GM23338 (cell line): ENCODE measurements around the gene ARHGAP32. TPM values are rescaled to one million over a fixed set of nuclear protein-coding genes. Genes with fewer than 3 reads are reported as not detected.

Experiments
- ATAC-seq: fragments of 200-7000 bp; cut with Tn5 transposase; 3 replicates; pipeline ENCODE4 v1.9.1; 2020
- DNase-seq: peaks from one replicate; pipeline ENCODE4 v3.0.0-alpha.2; 2015; ENCODE audit warnings: low spot score
- H2AFZ ChIP-seq: fragments of 200-600 bp; sonication (generic); 2 replicates; pipeline ENCODE4 v1.8.0; 2016; ENCODE audit warnings: antibody characterized with exemption, mild to moderate bottlenecking, moderate library complexity
- H3F3A ChIP-seq: fragments of 200-600 bp; sonication (generic); replicated peaks from 2 replicates; pipeline ENCODE4 v1.8.0; 2017; ENCODE audit warnings: antibody characterized with exemption, mixed run types, low read depth
- H3K27ac ChIP-seq: fragments of 200-600 bp; sonication (generic); 2 replicates; pipeline ENCODE4 v1.6.1; 2016; ENCODE audit warnings: low read depth
- H3K27me3 ChIP-seq: fragments of 200-600 bp; sonication (generic); 2 replicates; pipeline ENCODE4 v1.8.0; 2016; ENCODE audit warnings: mild to moderate bottlenecking, mixed run types, moderate library complexity; ENCODE audit not compliant: insufficient read depth
- H3K36me3 ChIP-seq: fragments of 200-600 bp; sonication (generic); 2 replicates; pipeline ENCODE4 v1.8.0; 2016; ENCODE audit warnings: mild to moderate bottlenecking; ENCODE audit not compliant: insufficient read depth
- H3K4me1 ChIP-seq: fragments of 200-600 bp; sonication (generic); 2 replicates; pipeline ENCODE4 v1.8.0; 2016; ENCODE audit warnings: mild to moderate bottlenecking, moderate library complexity; ENCODE audit not compliant: insufficient read depth
- H3K4me2 ChIP-seq: fragments of 200-600 bp; sonication (generic); 2 replicates; pipeline ENCODE4 v1.7.1; 2017; ENCODE audit warnings: mixed run types
- H3K4me3 ChIP-seq: fragments of 200-600 bp; sonication (generic); 2 replicates; pipeline ENCODE4 v1.6.1; 2016; ENCODE audit warnings: mixed run types
- H3K79me2 ChIP-seq: fragments of 200-600 bp; sonication (generic); replicated peaks from 2 replicates; pipeline ENCODE4 v1.8.0; 2017; ENCODE audit warnings: mild to moderate bottlenecking; ENCODE audit not compliant: insufficient read depth
- H3K9me2 ChIP-seq: fragments of 200-600 bp; sonication (generic); 2 replicates; pipeline ENCODE4 v1.8.0; 2017; ENCODE audit not compliant: insufficient read depth
- H4K20me1 ChIP-seq: fragments of 200-600 bp; sonication (generic); replicated peaks from 2 replicates; pipeline ENCODE4 v1.8.0; 2017; ENCODE audit warnings: mild to moderate bottlenecking; ENCODE audit not compliant: insufficient read depth
- H3K27ac Mint-ChIP-seq: 2 replicates; pipeline ENCODE4 v1.8.0; 2020; ENCODE audit warnings: inconsistent platforms, mild to moderate bottlenecking, moderate library complexity, mixed read lengths
- H3K27me3 Mint-ChIP-seq: 3 replicates; pipeline ENCODE4 v1.8.0; 2022; ENCODE audit warnings: low read depth, mild to moderate bottlenecking, moderate library complexity, mixed read lengths, inconsistent platforms; ENCODE audit not compliant: insufficient read depth, poor library complexity
- H3K36me3 Mint-ChIP-seq: 3 replicates; pipeline ENCODE4 v1.8.0; 2021; ENCODE audit warnings: low read depth, mild to moderate bottlenecking, inconsistent platforms, moderate library complexity, mixed read lengths
- H3K4me1 Mint-ChIP-seq: 3 replicates; pipeline ENCODE4 v1.8.0; 2020; ENCODE audit warnings: mild to moderate bottlenecking, inconsistent platforms, mixed read lengths
- H3K4me3 Mint-ChIP-seq: 3 replicates; pipeline ENCODE4 v1.8.0; 2021; ENCODE audit warnings: moderate library complexity, mild to moderate bottlenecking, inconsistent platforms, mixed read lengths
- H3K9me3 Mint-ChIP-seq: 3 replicates; pipeline ENCODE4 v1.8.0; 2020; ENCODE audit warnings: moderate library complexity, mild to moderate bottlenecking, inconsistent platforms, mixed read lengths
- EZH2phosphoT487 ChIP-seq: fragments of 200-600 bp; sonication (generic); IDR thresholded peaks from one replicate; pipeline ENCODE4 v1.8.1; 2018; ENCODE audit warnings: antibody characterized with exemption; ENCODE audit not compliant: unreplicated experiment
- JUNB ChIP-seq: IDR thresholded peaks from one replicate; pipeline ENCODE4 v1.6.1; 2016; ENCODE audit warnings: antibody characterized with exemption; ENCODE audit not compliant: unreplicated experiment
- POLR2AphosphoS5 ChIP-seq: IDR thresholded peaks from 2 replicates; pipeline ENCODE4 v1.6.1; 2016; ENCODE audit warnings: antibody characterized with exemption, low read depth
- STAT1 ChIP-seq: IDR thresholded peaks from one replicate; pipeline ENCODE4 v1.6.1; 2016; ENCODE audit warnings: antibody characterized with exemption; ENCODE audit not compliant: unreplicated experiment
- ZNF114 ChIP-seq: fragments of 250-450 bp; sonication (Bioruptor Pico); IDR thresholded peaks from 2 replicates; pipeline ENCODE4 v1.5.0; 2020; ENCODE audit warnings: mild to moderate bottlenecking, moderate library complexity
- polyA plus RNA-seq: library from polyadenylated mRNA; unstranded; fragments of >200 nt; fragmentation: Nextera tagmentation; extraction: Ambion mirVana; gene quantifications from 2 replicates; pipeline ENCODE4 v1.2.1, GENCODE V29; 2016
- total RNA-seq: library from RNA; depleted of rRNA; stranded (reverse); fragments of >200 nt; shearing (Covaris generic); gene quantifications from 2 replicates; pipeline ENCODE4 v1.2.3, GENCODE V29; 2014
- TF ChIP-seq, protein P1 (sequence below): IDR thresholded peaks from 2 replicates; pipeline ENCODE4 v1.6.1; 2016; ENCODE audit warnings: antibody characterized with exemption
- TF ChIP-seq, protein P2 (sequence below): IDR thresholded peaks from one replicate; pipeline ENCODE4 v1.6.1; 2018; ENCODE audit warnings: antibody characterized with exemption; ENCODE audit not compliant: unreplicated experiment
- TF ChIP-seq, protein P3 (sequence below): fragments of 250-450 bp; sonication (Bioruptor Pico); IDR thresholded peaks from 2 replicates; pipeline ENCODE4 v1.5.0; 2020; ENCODE audit warnings: mild to moderate bottlenecking, moderate library complexity
- TF ChIP-seq, protein P4 (sequence below), 2 experiments: fragments of 200-600 bp in 1 of 2; sonication (generic) in 1 of 2; conservative IDR thresholded peaks; 2 replicates each; pipeline versions ENCODE4 v1.5.1 to v1.6.1; 2016 to 2017; ENCODE audit warnings: antibody characterized with exemption in 2 of 2, low read depth in 2 of 2, mild to moderate bottlenecking in 2 of 2, moderate library complexity in 1 of 2

ARHGAP32 gene
- total and polyA plus RNA-seq, 2 experiments from 2014 or later = 3.9 to 17.2 TPM

DNA sequence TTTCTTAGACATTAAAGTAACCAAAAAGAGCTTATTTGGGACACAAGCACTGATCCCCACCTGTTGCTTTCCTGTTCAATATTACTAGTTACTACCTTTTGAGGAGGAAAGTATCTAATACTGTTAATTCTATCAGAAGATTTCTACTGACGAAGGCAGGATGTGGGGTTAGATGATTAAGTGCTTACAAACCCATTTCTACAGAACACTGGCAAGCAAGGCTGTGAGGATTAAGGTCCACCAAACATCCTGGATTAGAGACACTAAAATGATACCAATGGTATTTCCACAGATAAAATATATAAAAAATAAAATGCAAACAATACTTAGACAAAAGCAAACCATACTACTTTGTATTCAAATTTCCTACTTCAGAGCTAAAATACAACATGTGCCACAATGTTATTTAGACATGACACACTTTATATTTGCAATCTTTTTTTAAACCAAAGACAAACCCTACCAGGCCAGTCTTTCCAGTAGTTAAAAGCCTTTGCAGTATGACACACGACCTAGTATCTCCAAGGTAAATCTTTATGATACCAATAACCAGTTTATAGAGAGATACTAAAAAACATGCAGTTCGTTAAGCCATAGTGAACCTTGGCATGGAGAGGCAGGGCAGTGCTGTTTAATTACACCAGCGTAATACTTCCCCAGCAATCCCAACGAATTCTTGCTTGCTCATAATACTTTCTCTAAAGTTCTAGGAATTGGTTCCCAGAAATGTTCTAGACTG, 178.2 kb downstream of the ARHGAP32 start:
- TF ChIP-seq POLR2AphosphoS5 = no peak
- TF ChIP-seq JUNB = no peak
- TF ChIP-seq, protein P1, sequence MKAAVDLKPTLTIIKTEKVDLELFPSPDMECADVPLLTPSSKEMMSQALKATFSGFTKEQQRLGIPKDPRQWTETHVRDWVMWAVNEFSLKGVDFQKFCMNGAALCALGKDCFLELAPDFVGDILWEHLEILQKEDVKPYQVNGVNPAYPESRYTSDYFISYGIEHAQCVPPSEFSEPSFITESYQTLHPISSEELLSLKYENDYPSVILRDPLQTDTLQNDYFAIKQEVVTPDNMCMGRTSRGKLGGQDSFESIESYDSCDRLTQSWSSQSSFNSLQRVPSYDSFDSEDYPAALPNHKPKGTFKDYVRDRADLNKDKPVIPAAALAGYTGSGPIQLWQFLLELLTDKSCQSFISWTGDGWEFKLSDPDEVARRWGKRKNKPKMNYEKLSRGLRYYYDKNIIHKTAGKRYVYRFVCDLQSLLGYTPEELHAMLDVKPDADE = no peak
- TF ChIP-seq, protein P2, sequence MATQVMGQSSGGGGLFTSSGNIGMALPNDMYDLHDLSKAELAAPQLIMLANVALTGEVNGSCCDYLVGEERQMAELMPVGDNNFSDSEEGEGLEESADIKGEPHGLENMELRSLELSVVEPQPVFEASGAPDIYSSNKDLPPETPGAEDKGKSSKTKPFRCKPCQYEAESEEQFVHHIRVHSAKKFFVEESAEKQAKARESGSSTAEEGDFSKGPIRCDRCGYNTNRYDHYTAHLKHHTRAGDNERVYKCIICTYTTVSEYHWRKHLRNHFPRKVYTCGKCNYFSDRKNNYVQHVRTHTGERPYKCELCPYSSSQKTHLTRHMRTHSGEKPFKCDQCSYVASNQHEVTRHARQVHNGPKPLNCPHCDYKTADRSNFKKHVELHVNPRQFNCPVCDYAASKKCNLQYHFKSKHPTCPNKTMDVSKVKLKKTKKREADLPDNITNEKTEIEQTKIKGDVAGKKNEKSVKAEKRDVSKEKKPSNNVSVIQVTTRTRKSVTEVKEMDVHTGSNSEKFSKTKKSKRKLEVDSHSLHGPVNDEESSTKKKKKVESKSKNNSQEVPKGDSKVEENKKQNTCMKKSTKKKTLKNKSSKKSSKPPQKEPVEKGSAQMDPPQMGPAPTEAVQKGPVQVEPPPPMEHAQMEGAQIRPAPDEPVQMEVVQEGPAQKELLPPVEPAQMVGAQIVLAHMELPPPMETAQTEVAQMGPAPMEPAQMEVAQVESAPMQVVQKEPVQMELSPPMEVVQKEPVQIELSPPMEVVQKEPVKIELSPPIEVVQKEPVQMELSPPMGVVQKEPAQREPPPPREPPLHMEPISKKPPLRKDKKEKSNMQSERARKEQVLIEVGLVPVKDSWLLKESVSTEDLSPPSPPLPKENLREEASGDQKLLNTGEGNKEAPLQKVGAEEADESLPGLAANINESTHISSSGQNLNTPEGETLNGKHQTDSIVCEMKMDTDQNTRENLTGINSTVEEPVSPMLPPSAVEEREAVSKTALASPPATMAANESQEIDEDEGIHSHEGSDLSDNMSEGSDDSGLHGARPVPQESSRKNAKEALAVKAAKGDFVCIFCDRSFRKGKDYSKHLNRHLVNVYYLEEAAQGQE = no peak
- no peak for TF ChIP-seq STAT1
- TF ChIP-seq EZH2phosphoT487 = no peak
- no peak for TF ChIP-seq ZNF114 (CRISPR knock-in tag)
- TF ChIP-seq, protein P3, sequence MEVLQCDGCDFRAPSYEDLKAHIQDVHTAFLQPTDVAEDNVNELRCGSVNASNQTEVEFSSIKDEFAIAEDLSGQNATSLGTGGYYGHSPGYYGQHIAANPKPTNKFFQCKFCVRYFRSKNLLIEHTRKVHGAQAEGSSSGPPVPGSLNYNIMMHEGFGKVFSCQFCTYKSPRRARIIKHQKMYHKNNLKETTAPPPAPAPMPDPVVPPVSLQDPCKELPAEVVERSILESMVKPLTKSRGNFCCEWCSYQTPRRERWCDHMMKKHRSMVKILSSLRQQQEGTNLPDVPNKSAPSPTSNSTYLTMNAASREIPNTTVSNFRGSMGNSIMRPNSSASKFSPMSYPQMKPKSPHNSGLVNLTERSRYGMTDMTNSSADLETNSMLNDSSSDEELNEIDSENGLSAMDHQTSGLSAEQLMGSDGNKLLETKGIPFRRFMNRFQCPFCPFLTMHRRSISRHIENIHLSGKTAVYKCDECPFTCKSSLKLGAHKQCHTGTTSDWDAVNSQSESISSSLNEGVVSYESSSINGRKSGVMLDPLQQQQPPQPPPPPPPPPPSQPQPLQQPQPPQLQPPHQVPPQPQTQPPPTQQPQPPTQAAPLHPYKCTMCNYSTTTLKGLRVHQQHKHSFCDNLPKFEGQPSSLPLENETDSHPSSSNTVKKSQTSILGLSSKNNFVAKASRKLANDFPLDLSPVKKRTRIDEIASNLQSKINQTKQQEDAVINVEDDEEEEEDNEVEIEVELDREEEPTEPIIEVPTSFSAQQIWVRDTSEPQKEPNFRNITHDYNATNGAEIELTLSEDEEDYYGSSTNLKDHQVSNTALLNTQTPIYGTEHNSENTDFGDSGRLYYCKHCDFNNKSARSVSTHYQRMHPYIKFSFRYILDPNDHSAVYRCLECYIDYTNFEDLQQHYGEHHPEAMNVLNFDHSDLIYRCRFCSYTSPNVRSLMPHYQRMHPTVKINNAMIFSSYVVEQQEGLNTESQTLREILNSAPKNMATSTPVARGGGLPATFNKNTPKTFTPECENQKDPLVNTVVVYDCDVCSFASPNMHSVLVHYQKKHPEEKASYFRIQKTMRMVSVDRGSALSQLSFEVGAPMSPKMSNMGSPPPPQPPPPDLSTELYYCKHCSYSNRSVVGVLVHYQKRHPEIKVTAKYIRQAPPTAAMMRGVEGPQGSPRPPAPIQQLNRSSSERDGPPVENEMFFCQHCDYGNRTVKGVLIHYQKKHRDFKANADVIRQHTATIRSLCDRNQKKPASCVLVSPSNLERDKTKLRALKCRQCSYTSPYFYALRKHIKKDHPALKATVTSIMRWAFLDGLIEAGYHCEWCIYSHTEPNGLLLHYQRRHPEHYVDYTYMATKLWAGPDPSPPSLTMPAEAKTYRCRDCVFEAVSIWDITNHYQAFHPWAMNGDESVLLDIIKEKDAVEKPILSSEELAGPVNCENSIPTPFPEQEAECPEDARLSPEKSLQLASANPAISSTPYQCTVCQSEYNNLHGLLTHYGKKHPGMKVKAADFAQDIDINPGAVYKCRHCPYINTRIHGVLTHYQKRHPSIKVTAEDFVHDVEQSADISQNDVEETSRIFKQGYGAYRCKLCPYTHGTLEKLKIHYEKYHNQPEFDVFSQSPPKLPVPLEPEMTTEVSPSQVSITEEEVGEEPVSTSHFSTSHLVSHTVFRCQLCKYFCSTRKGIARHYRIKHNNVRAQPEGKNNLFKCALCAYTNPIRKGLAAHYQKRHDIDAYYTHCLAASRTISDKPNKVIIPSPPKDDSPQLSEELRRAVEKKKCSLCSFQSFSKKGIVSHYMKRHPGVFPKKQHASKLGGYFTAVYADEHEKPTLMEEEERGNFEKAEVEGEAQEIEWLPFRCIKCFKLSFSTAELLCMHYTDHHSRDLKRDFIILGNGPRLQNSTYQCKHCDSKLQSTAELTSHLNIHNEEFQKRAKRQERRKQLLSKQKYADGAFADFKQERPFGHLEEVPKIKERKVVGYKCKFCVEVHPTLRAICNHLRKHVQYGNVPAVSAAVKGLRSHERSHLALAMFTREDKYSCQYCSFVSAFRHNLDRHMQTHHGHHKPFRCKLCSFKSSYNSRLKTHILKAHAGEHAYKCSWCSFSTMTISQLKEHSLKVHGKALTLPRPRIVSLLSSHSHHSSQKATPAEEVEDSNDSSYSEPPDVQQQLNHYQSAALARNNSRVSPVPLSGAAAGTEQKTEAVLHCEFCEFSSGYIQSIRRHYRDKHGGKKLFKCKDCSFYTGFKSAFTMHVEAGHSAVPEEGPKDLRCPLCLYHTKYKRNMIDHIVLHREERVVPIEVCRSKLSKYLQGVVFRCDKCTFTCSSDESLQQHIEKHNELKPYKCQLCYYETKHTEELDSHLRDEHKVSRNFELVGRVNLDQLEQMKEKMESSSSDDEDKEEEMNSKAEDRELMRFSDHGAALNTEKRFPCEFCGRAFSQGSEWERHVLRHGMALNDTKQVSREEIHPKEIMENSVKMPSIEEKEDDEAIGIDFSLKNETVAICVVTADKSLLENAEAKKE (CRISPR knock-in tag) = no peak
- TF ChIP-seq, protein P4, sequence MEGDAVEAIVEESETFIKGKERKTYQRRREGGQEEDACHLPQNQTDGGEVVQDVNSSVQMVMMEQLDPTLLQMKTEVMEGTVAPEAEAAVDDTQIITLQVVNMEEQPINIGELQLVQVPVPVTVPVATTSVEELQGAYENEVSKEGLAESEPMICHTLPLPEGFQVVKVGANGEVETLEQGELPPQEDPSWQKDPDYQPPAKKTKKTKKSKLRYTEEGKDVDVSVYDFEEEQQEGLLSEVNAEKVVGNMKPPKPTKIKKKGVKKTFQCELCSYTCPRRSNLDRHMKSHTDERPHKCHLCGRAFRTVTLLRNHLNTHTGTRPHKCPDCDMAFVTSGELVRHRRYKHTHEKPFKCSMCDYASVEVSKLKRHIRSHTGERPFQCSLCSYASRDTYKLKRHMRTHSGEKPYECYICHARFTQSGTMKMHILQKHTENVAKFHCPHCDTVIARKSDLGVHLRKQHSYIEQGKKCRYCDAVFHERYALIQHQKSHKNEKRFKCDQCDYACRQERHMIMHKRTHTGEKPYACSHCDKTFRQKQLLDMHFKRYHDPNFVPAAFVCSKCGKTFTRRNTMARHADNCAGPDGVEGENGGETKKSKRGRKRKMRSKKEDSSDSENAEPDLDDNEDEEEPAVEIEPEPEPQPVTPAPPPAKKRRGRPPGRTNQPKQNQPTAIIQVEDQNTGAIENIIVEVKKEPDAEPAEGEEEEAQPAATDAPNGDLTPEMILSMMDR (conservative IDR thresholded peaks at IDR 0.05; ENCODE audit: low read depth in 2 of 2) = no peak
- no peaks in the 10 kb centered on the region for H4K20me1 ChIP-seq
- no peaks in the 10 kb centered on the region for H3K27me3 ChIP-seq
- no peaks in the 10 kb centered on the region for H3K9me3 Mint-ChIP-seq
- H3K27ac Mint-ChIP-seq = no peak overlapping the region
- H3K27ac ChIP-seq = no peak overlapping the region
- no peak overlapping the region for H3K4me2 ChIP-seq
- DNase-seq = no peak
- no peaks in the 10 kb centered on the region for H3F3A ChIP-seq
- no peak overlapping the region for H3K4me3 ChIP-seq
- H3K27me3 Mint-ChIP-seq = no peaks in the 10 kb centered on the region
- no peaks in the 10 kb centered on the region for H3K9me2 ChIP-seq
- no peaks in the 10 kb centered on the region for H3K79me2 ChIP-seq
- no peaks in the 10 kb centered on the region; the same call in 2 of the 3 replicates for H3K36me3 Mint-ChIP-seq
- H3K4me1 Mint-ChIP-seq = peaks cover 4% of the 10 kb centered on the region; the same call in 1 of the 3 replicates
- no peak overlapping the region for H3K4me3 Mint-ChIP-seq
- no peak for ATAC-seq
- no peaks in the 10 kb centered on the region for H3K36me3 ChIP-seq
- no peak overlapping the region for H2AFZ ChIP-seq
- no peaks in the 10 kb centered on the region for H3K4me1 ChIP-seq
